HL-60/S4 treated with phorbol 12-myristate 13-acetate at 8.2 ng/mL for 4 days and 3 days (cell line): ENCODE results near the gene NHLRC2.
"Not testable (repeated sequence)": the region's sequence is repeated elsewhere in the genome, so short reads cannot be mapped to it uniquely, and the experiment has no call there.

Experiments
- in situ Hi-C: fragments of 300-500 bp; cut with MboI; formaldehyde crosslinking; loops from 2 replicates; pipeline ENCODE4 v1.15.0; 2022; ENCODE audit warnings: low sequenced_read_pairs

Gene NHLRC2, protein sequence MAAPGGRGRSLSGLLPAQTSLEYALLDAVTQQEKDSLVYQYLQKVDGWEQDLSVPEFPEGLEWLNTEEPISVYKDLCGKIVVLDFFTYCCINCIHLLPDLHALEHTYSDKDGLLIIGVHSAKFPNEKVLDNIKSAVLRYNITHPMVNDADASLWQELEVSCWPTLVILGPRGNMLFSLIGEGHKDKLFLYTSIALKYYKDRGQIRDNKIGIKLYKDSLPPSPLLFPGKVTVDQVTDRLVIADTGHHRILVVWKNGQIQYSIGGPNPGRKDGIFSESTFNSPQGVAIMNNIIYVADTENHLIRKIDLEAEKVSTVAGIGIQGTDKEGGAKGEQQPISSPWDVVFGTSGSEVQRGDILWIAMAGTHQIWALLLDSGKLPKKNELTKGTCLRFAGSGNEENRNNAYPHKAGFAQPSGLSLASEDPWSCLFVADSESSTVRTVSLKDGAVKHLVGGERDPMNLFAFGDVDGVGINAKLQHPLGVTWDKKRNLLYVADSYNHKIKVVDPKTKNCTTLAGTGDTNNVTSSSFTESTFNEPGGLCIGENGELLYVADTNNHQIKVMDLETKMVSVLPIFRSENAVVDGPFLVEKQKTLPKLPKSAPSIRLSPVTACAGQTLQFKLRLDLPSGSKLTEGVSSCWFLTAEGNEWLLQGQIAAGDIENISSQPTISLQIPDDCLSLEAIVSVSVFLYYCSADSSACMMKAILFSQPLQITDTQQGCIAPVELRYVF

DNA sequence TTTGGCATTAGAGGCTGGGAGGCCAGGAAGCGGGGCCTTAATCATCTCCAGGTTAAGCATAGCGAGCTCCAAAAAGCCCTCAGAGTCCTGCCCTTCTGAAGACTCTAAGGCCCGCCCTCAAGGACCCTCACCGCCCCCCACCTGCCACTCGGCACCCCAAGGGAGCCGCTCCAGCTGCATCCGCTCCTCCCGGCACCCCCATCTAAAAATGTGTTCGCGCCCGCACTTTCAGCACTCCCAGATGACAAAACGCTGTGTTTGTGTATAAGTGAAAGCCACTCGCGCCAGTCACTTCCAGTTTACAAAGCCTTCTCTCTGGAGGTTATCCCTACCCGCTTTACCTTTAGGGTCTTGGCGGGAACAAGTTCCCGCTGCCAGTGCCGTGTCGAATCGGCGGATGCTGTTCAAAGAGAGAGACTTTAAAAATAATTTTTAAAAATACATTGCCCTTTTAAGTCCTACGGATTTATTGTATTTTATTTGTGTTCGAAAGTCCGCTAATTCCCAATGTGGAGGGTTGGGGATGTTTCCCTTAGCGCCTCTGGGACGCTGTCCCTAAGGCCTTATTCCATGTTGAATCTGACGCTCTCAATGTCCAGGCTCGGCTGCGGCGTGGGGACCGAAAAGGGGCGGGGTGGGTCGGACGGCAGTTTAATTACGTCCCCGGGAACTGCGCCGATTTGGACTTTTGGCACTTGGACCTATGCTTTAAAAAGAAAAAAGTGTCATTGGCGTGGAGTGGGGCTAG is at the start of gene NHLRC2, which contains the start of gene DCLRE1A:
NHLRC2 (plus strand) TSS at position 649 of the 748 bp plus-strand sequence. CDS start 212 bp downstream, outside the sequence.
DCLRE1A (minus strand) TSS at position 70 of the 748 bp plus-strand sequence. CDS start 900 bp downstream, outside the sequence.
- in situ Hi-C loops: no loop called here

- in situ Hi-C loops: no loop called here
Observed at GRCh38 chr10:113806503-113806902, 48.0 kb upstream of the NHLRC2 start.

- in situ Hi-C loops: no loop called here
Observed at GRCh38 chr10:113808168-113808567, 46.3 kb upstream of the NHLRC2 start.

GRCh38 chr10:113814700-113815099 is 39.8 kb upstream of the NHLRC2 start:
- in situ Hi-C loops: not testable (repeated sequence)

DNA sequence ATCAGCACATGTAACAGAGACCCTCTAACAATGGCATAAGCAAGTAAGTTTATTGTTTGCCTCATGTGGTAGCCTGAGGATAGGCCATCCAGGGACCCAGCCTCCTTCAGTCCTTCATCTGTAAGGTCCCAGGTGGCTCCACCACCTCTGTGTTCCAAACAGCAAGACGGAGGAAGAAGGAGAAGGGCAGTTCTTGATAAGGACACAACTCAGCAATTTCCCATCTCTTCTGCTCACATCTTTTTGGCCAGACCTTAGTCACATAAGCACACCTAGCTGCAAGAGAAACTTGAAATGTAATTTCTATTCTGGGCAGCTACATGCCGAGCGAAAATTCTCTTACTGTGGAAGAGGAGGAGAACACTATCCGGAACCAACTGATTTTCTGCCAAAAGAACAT is 34.5 kb upstream of the NHLRC2 start:
- in situ Hi-C loops: no loop called here

GRCh38 chr10:113820507-113820906 is 34.0 kb upstream of the NHLRC2 start:
- in situ Hi-C loops: no loop called here

DNA sequence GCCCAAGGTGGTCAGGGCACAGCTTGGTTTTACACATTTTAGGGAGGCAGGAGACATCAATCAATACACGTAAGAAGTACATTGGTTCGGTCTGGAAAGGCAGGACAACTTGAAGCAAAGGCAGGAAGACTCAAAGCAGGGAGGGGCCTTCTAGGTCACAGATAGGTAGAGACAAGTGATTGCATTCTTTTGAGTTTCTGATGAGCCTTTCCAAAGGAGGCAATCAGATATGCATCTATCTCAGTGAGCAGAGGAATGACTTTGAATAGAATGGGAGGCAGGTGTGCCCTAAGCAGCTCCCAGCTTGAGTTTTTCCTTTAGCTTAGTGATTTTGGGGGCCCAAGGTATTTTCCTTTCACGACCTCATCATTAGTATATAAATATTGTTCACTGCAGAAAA is 33.2 kb upstream of the NHLRC2 start:
- in situ Hi-C loops: not testable (repeated sequence)

- in situ Hi-C loops: no loop called here
Observed at GRCh38 chr10:113822174-113822573, 32.3 kb upstream of the NHLRC2 start.

- in situ Hi-C loops: no loop called here
Observed at GRCh38 chr10:113823389-113823788, 31.1 kb upstream of the NHLRC2 start.

GRCh38 chr10:113825791-113826190 is 28.7 kb upstream of the NHLRC2 start:
- in situ Hi-C loops: no loop called here

GRCh38 chr10:113828567-113828966 is 25.9 kb upstream of the NHLRC2 start:
- in situ Hi-C loops: not testable (repeated sequence)

DNA sequence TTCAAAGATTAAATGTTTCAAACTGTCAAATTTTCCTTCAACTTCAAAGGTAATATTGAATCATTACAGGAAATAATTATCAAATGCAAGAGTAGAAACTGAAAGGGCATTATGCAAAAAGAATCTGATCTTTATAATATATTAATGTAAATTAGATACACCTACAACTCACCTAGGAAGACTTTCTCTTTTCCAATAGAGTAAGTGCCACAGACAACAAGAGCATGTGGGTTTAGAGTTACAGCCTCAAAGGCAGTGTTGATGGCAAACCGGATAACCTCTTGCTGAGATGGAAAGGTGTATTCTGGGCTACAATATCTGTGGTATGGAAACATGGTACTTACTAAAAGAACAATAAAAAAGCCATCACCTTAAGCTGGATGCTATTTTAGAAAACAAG is 12.3 kb upstream of the NHLRC2 start:
- in situ Hi-C loops: no loop called here

- in situ Hi-C loops: no loop called here
Observed at GRCh38 chr10:113843972-113844485, 10.4 kb upstream of the NHLRC2 start.

DNA sequence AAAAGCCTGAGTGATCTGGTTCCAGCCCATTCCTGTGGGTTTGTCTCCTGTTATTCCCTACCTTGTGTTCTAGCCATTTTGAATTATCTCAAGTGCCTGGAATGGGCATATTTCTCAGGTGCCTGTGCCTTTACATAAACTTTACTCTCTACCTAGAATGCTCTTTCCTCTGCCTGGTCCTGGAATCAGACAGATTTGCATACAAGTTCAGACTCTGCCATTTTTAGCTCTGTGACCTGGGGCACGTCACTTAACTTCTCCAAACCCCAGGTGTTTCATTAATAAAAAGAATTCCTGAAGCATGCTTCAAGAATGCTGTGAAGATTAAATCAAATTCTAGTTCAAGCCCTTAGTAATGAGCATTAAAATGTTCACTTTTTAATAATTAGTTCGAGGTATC is 8.4 kb upstream of the NHLRC2 start:
- in situ Hi-C loops: no loop called here

DNA sequence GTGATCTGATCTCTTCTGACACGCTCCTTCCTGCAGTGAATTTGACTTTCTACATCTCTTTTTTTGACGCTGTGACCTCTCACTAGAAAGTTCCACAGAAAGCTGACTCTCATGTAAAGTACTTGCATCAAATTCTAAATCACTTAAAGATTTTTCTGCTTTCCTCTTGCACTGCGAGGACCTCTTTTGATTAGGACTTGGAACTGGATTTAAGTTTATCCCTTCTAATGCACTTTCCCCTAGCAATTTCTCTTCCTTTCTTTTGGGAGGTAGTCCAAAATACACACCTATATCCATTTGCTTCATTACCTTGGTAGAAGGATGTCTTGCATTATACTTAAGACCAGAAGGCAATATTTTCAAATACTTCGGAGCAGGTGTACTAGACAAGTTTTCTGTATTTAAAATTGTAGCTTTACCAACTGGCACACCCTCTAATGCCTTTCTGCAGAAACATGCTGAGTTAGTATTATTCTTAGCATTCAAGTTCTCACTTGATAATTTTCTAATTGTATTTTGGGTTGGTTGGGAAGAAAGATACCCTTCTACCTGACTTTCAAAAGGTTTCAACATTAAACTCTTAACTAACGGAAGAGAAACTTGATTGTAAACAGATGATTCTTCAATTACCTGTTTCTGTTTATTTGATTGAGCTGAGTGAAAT is 5.2 kb upstream of the NHLRC2 start:
- in situ Hi-C loops: no loop called here

DNA sequence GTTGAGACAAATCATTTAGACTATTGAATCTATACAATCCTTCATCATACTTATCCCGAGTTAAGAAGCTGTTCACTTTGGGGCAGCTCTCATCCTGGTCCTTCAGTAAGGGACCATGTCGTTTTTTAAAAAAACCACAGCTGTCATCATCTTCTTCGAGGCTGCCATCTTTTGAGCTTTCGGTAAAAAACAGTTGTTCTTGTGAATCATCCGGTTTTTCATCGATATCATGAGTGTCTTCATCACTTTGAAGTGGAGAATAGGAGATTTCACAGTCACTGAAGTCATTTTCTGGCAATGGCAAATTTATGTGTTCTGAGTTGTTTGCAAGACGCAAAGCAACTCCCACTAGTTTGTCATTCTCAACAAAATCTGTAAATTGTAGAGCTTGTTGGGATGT is 4.5 kb upstream of the NHLRC2 start:
- in situ Hi-C loops: no loop called here

GRCh38 chr10:113853578-113854012 is 866 bp upstream of the NHLRC2 start:
- in situ Hi-C loops: no loop called here

DNA sequence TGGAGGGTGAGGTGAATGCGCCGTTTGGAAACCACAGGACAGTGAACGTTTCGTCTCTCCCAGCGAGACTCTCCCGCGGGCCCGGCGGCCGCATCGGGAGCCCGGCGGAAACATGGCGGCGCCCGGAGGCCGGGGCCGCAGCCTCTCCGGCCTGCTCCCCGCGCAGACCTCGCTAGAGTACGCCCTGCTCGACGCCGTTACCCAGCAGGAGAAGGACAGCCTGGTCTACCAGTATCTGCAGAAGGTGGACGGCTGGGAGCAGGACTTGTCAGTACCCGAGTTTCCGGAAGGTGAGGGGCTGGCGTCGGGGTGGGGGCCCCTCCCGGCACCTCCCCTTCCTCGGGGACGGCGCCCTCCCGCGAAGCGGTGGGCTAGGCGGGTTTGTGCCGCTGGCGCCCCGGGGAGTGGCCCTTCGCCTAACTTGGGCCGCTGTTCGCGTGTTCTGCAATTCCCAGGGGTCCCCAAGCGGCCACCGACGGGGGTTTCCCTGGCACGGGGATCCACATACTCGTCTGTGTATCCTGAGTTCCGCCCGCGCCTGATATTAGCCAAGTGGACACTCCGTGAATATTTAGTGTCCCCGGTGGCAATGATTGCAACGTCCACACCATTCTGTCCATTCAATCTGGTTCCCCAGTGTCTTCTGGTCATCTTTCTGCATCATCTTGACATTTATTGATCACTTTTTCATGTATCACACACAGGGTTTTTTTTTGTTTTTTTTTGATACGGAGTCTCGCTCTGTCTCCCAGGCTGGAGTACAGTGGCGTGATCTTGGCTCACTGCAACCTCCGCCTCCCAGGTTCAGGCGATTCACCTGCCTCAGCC is 514 bp downstream of the NHLRC2 start:
- in situ Hi-C loops: no loop called here

DNA sequence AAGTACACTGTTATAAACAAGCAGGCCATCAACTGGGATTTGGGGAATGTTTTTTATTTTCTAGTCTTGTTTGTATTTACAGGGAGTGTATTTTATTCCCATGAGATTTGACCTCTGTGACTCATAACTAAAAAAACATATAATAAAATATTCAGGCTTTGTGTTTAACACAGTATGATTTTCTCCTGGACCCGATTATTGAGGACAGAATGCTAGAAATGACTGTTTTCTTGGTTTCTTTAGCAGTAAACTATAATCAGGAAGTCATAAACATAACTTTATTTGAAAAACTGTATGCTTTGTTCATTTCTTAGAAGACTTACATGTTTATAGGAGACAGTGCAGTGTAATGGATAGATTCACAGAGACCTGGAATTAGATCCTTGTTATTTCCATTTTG is 2.1 kb downstream of the NHLRC2 start:
- in situ Hi-C loops: no loop called here

- in situ Hi-C loops: no loop called here
Observed at GRCh38 chr10:113857210-113857609, 2.7 kb downstream of the NHLRC2 start.
